GM12801 (cell line): ENCODE results near the gene FAM53B.

ENCODE experiments used
- TF ChIP-seq, protein P1 (sequence below): IDR thresholded peaks from one replicate; pipeline ENCODE4 v1.5.1; 2011; ENCODE audit warnings: control low read depth; ENCODE audit not compliant: insufficient read length; ENCODE audit errors: extremely low read depth

The FAM53B gene

DNA sequence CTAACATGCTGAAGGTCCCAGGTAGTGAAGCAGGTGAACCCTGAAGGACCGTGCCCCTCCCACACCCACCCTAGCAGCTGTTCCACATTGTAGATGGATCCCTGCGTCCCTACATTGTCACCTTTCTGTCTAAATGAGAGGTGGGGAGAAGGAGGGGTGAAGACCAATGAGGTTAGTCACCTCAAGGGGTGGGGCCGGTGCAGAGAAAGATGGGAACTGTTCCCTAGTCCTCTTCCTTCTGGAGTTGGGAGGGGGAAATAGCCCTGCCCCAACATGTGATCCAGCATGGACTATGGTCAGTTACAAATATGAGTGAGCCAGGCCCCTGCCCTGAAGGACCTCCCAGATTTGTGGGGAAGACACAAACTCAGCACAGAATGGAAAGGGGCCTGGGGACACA, 158.0 kb downstream of the FAM53B start:
- TF ChIP-seq, protein P1, sequence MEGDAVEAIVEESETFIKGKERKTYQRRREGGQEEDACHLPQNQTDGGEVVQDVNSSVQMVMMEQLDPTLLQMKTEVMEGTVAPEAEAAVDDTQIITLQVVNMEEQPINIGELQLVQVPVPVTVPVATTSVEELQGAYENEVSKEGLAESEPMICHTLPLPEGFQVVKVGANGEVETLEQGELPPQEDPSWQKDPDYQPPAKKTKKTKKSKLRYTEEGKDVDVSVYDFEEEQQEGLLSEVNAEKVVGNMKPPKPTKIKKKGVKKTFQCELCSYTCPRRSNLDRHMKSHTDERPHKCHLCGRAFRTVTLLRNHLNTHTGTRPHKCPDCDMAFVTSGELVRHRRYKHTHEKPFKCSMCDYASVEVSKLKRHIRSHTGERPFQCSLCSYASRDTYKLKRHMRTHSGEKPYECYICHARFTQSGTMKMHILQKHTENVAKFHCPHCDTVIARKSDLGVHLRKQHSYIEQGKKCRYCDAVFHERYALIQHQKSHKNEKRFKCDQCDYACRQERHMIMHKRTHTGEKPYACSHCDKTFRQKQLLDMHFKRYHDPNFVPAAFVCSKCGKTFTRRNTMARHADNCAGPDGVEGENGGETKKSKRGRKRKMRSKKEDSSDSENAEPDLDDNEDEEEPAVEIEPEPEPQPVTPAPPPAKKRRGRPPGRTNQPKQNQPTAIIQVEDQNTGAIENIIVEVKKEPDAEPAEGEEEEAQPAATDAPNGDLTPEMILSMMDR: no peak

DNA sequence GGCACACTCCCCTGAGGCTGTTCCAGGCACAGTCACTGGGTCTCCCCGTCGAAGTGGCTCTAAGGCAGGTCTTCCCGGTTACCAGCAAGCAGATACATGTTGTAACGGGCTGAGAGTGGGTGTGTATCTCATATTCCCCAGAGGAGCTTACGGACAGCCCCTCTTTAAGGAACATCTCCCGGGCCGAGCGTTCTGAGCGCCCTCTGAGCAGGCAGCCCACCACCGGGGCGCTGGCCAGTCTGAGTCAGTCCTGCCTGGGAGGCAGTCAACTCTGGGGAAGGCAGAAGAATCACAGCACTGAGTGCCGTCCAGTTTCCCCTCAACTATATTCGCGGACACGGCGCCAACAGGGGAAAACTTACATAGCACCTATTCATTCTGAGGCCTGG, 165.2 kb downstream of the FAM53B start:
- TF ChIP-seq, protein P1: no peak

DNA sequence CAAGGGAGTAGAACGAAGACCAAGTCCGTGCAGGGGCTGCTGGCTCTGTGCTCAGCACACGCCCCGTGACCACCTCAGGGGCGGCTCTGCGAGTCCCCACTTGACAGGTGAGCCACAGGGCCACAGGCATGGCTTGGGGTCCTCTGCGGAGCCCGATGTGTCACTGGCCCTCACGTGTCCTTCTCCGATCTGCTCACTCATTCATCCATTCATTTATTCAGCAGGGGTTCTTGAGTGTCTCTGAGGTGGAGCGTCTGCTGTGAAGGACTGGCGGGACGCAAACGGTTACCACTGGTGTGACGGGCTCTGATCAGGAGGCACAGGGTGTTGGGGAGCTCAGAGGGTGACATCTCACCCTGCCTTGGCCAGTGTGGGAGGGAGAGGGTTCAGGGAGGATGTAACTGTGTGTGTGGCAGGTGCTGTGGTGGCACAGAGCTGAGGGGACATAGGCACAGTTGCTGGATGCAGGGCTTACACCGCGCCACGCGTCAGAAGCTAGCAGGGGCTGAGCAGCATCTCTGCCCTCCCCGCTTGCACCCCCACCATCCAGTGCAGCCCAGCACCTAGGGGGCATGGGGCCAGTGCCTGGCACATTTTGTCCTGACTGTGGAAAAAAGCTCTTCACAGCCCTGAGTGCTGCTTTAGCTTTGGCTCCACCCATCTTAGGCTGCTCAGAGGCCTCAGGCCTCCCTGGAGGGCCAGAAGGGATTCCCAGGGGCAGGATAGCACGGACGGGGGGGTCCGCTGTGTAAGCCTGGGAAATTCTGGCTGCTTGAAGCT, 165.8 kb downstream of the FAM53B start:
- TF ChIP-seq, protein P1: no peak

DNA sequence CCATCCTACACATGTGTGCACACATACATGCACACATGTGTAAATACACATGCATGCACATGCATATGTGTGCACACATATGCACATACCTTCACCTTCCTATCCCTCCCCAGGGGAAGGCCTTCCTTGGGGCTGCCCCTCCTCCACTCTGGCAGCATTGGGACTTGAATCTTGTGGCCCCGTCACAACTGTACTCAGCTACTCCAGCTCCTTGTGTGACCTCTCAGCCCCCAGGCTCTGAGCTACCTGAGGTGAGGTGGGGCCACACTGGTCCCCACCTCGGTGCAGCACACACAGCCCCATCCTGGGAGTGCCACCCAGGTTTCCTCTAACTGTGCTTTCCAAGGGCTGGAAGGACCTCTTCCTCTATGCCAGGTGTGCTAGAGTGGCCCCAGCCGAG, 166.5 kb downstream of the FAM53B start:
- TF ChIP-seq, protein P1: no peak

DNA sequence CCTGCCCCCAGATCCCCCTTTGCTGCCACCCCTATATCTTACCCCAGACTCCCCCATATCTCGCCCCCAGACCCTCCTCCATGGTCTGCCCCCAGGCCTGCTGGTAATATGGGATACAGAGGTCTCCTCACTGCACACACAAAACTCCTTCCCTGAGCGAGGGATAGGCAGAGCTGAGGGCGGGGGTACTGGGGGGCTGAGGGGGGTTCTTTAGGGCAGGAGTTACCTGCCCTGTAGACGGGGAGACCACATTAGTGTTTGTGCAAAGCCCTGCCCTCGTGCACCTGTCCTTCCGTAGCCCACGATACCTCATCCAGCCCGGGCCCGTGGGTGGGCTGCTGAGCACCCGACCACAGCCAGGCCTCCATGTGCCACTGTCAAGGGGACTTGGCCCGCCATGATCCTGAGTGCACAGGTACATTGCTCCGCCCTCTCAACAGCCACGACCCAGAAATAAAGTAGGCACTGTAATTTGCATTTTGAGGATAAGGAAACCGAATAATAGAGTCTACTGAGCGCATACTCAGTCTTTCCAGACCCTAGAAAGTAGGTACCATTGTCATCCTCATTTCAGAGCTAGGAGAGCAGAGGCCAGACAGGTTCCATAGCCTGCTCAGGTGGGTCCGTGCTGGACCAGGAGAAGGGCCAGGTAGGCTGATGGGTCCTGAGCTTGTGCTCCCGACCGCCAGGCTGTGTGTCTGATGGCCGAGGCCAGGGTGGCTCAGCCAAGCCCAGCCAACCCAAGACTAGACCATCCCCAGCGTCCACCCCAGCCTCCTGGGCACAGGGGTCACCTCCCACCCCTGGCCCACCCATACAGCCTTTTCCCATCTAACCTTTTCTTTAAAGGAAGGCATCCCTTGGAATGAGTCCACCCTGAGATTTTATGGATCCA, 167.4 kb downstream of the FAM53B start:
- TF ChIP-seq, protein P1: no peak

DNA sequence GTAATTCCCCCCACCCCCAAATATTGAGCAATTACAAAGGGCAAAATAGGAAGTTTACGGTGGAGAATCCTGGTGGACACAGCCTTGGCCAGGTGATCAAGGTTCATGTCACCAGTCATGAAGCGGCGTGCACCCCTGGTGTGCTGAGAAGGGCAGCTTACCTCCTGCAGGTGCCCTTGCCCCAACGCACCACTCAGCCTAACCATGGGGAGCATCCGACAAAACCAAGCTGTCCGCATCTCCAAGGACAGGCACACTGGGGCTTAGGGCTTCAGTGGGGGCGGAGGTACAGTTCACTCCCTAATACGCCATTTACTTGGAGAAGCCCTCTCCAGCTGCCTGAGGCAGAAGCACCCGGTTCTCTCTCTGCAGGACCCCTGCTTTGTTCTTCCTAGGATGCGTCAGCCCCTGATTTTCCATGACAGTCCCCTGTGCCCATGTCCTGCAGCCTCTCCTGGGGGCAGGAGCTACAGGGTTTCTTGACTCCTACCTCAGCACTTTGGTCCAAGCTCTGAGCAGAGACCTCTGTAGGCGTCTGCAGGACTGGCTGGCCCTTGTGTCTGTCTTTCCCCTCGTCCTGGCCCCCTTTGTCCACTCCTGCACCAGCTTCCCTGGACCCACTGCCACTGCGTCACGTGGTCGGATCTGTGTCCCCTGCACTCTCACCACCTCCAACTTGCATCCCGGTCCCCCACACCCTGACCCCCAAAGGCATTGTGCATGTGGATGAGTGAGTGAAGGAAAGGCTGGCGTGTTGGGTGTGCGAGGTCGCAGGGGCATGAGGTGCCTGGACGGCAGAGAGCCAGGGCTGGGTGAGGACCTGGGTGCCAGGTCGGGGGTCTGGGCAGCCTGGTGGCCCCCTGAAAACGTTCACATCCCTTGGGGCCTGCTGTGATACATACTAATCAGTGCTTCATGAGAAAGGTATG, 168.8 kb downstream of the FAM53B start:
- TF ChIP-seq, protein P1: no peak
